COR-L47 (cell line): Measurements from ENCODE around the gene MYL6B.
"Not testable (repeated sequence)": the region's sequence is repeated elsewhere in the genome, so short reads cannot be mapped to it uniquely, and the experiment has no call there.

Experiments used
- DNase-seq: peaks from one replicate; lab custom pipeline; 2025; lab: John Stamatoyannopoulos, UW

The MYL6B gene

DNA sequence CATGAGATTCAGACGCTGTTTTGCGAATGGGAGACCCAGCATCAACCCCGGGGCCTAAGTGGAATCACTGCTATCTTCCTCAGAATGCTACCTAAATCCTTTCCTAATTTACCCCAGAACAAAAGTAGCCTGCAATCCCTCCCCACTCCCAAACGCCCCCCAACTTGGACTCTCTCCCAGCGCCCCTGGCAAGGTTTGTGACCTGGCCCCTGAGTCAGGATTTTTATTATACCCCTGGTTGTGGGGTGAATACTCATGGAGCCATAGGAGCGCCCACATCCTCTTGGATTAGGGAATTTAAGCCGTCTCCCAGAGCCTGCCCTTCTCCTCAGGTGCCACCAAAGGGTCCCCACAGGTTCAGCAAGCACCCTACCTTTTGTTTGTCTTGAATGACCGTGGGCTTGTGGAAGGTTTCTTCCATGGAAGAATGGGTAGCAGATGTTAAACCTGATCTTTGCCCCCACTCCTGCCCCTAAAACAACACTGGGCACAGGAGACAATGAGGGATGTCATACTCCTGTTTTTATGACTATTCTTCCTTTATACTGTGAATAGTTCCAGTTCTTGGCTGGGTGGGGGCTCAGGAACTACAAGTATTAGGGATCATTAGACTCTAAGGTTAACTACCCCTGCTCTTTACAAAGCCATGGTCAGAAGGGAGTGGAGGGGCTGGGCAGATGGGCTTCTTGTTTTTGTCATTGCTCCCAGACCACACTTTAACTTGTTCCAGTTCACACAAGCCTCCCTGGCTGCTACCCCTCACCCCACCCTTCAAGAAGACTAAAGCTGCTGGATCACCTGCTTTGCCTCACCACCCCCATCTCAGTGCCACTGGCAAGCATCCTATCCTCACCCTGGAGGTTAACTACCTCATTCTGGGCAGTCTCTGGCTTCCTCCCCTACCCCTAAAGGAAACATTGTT, 630 bp downstream of the MYL6B start:
- no peak for DNase-seq

DNA sequence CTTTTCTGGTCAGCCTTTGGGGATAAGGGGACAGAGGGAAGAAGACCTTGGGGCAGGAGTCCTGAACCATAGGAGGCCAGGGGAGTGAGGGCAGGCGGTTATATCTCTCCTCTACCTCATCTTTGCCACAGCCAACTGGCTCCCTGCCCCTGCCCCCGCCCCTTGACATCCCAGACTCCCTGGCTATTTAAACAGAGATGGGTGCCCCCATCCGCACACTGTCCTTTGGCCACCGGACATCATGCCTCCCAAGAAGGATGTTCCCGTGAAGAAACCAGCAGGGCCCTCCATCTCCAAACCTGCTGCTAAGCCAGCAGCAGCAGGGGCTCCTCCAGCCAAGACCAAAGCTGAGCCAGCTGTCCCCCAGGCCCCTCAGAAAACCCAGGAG, 1.3 kb downstream of the MYL6B start:
- no peak for DNase-seq

DNA sequence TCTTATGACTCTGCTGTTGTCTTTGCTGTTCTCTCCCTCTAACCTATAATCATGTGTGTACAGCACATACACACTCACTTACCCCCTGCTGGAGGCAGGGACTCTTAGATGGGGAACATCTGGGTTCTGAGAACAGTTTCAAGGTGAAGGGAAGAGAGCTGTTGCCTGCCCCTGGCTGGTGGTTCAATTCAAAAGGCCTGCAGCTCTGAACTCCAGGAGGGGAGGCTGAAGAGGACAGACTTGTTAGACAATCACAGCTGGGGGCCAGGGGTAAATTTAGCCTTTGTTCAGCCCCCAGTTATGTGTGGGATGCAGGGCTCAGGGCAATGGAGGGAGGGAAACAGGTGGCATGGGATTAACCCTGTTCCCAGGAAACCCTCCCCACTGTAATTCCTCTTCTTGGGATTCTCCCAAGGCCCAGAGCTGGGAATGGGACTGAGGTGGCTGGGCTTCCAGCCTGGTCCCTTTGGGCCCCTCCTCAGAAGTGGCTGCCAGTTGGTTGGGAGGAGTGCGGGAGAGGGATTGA, 1.9 kb downstream of the MYL6B start:
- peak; percentile 65 for DNase-seq

DNA sequence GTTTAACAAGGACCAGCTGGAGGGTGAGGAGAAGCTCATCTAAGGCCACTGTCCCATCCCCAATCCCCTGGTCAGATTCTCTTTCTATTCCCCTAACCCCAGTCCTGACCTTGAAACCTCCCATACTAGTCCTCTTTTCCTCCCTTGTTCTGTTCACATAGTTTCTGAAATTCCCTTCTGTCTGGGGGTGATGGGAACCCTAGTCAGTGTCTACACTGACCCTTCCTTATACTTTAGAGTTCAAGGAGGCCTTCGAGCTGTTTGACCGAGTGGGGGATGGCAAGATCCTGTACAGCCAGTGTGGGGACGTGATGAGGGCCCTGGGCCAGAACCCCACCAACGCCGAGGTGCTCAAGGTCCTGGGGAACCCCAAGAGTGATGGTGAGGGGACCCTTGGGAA, 2.4 kb downstream of the MYL6B start:
- no peak for DNase-seq

DNA sequence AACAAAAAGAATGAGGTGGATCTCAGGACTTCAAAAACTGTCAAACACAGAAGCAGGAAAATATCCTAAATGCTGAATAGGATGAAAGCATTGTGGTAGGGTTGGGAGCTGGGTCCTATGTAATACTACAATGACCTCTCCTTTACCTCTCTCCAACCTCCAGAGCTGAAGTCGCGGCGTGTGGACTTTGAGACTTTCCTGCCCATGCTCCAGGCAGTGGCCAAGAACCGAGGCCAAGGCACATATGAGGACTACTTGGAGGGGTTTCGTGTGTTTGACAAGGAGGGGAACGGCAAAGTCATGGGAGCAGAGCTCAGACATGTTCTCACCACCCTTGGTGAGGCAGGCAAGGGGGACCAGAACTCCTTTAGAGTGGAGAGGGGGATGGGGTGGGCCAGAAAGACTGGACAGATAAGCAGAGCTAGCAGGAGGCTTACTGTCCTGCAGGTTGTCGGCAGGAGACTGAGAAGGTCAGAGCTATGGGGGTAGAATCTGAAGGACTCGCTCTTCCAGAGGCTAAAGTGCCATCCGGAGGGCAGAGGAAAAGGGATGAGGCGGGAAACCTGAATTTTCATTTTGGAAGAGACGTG, 3.0 kb downstream of the MYL6B start:
- no peak for DNase-seq

DNA sequence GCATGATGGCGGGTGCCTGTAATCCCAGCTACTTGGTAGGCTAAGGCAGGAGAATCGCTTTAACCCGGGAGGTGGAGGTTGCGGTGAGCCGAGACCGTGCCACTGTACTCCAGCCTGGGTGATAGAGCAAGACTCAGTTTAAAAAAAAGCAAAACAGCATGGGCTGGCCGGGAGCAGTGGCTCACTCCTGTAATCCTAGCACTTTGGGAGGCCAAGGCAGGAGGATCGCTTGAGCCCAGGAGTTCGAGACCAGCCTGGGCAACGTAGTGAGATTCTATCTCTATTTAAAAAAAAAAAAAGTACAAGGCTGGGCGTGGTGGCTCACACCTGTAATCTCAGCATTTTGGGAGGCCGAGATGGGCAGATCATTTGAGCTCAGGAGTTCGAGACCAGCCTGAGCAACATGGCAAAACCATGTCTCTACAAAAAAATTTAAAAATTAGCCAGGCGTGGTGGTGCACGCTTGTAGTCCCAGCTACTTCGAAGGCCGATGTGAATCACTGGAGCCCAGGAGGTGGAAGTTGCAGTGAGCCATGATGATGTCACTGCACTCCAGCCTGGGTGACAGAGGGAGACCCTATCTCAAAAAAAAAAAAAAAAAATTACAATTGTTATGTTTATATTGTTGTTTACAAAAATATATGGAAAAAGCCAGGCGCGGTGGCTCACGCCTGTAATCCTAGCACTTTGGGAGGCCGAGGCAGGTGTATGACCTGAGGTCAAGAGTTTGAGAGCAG, 4.2 kb downstream of the MYL6B start:
- not testable (repeated sequence) for DNase-seq

DNA sequence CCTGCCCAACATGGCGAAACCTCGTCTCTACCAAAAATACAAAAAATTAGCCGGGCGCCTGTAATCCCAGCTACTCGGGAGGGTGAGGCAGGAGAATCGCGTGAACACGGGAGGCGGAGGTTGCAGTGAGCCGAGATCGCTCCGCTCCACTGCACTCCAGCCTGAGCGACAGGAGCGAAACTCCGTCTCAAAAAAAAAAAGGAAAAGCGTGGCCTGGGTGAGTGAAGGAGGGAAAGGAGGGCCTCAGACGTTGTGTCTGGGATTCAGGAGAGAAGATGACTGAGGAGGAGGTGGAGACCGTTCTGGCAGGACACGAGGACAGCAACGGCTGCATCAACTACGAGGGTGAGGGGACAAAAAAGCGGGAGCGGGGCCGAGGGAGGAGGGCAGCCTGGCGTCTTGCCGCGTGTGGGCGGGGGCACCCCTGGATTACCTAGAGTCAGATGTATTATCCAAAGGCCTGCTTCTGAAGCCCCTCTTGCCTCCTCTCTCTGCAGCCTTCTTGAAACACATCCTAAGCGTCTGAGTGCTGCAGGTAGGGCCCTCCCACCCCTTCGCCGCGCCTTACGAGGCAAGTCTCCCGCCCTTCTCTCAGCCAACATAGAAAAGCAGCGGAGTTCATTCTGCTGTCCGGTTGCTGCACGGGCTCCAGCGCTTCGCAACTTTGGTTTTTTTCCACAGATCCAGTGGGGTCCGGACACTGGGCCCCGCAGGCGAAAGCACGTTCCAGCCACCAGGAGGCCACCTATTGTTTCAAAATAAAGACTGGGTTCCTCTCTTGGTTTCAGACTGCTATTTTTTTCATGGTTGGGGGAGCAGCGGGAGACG, 5.0 kb downstream of the MYL6B start:
- DNase-seq = peak; percentile 88

DNA sequence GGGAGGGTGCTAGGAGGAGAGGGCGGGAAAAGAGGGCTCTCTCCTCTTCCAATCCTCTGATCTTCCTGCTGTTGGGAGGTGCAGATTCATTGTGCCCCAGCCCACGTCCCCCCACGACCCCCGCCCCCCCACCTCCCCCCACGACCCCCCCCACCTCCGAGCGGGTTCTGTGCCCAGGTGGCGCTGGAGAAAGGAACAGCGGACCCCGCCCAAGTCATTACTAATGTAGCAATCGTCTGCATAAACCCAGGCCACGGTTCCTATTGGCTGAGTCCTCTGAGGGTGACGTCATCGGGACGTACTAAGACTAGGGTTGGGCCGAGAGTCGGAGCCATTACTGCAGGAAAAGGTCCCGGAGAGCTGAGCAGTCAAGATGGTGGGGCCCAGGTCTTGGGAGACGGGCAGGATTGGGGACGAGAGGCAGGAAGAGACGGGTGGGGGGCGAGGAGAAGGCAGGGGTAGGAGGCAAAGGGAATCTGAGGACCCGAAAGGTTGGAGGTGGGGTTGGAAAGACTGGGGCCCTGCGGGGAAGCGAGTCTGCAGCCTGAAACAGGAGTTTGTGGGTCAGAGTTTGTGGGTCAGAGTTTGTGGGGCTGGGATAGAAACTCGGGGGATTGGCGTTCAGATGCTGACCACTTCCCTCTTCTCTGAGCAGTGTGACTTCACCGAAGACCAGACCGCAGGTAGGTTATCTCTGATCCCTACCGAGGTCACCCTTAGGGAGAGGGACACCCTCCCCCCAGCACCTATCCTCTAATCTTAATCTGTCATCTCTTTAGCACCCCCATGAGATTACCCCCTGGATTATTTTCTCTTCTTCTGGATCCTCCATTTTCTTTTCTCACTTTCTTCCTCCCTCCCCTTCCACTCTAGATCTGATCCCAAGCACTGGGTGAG, 5.9 kb downstream of the MYL6B start, which contains the start of gene MYL6:
Gene MYL6 (plus strand): TSS at position 331 of the 897 bp plus-strand sequence. CDS start 43 bp downstream, at position 374.
- DNase-seq = peak; percentile 99

DNA sequence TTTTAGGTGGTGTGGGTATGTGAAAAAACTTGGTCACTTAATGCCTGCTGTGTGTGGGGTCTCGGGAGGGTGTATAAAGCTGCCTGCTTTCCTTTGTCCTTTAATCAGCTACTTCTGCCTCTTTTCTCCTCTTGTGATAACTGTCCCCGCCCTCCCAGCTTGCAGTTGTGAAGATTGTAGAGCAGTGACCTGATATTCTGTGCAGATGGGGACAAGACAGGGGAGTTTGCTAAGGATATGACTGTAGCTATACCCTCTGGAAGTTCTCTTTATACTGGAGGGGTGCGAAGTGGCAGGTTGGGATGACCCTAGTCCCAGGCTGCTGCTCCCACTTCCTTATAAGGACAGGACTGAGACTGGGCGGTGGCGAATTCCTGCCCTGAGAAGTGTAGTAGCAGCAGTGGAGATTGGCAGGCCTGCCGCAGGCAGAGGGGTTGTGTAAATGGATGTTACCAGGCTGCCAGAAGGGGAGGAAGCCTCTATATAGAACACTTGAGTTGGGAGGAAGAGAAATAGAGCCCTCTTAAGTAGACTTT, 6.6 kb downstream of the MYL6B start:
- no peak for DNase-seq

DNA sequence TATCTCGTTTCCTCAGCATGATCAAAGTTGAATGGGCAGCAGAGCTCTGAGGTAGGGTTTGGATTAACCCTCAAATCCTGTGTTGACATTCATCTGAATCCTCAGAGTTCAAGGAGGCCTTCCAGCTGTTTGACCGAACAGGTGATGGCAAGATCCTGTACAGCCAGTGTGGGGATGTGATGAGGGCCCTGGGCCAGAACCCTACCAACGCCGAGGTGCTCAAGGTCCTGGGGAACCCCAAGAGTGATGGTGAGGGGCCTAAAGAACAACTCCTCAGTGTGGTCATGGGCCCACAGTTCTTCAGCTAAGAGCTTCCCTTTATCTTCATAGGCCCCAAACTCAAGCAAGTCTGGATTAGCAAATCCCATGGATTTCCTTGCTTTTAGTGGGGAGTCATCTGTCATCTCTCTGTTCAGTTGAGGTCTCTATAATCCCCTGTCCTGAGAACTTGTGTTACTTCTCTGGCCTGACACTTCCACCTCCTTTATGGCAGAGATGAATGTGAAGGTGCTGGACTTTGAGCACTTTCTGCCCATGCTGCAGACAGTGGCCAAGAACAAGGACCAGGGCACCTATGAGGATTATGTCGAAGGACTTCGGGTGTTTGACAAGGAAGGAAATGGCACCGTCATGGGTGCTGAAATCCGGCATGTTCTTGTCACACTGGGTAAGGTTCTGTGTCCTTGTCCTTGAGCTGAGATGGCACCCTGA, 7.2 kb downstream of the MYL6B start:
- no peak for DNase-seq

DNA sequence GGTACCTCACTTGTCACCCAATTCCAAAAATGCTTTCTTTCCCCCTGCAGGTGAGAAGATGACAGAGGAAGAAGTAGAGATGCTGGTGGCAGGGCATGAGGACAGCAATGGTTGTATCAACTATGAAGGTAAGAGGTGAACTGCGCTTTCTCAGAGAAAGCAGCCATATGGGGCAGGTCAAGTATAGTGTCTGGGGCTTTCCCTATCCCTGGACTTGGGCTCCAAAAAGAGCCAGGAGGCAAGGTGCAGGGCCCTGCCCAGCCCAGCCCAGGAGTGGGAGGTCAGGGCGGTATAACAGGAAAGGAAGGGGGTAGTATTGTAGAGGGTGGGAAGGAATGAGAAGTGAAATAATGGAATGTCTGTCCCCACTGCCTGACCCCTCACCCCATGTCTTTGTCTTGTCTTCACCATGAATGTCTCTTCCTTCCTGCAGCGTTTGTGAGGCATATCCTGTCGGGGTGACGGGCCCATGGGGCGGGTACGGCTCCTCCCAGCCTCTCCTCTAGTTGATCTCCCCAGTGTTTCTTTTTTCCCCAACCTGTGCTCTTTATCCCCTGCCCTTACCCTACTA, 7.9 kb downstream of the MYL6B start:
- no peak for DNase-seq

DNA sequence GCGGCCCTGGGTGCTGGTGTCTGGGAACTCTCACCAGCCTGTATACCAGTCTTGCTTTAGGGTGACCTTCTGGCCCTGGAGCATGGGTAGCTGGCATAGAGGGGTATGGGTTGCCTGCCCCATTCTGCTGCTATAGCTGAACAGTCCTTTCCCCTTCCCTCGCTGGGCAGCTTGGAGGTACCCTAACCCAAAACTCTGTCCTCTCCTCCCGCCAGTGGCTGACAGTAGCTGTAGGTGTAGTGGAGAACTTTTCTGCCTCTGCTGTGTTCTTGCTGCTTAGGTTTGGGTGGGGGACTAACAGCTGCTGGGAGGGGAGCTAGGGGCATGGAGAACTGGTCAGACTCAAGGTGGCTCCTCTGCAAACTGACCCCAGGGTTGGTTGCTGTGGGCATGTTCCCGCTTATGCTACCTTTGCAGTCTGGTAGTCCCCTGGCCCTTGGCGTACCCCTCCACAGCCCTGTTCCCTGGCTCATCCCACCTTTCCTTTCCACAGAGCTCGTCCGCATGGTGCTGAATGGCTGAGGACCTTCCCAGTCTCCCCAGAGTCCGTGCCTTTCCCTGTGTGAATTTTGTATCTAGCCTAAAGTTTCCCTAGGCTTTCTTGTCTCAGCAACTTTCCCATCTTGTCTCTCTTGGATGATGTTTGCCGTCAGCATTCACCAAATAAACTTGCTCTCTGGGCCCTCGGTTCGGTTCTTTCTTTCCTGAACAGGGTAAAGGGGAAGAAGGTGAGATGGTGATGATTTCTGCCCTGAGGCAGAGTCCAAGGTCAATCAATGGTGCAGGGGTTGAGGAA, 8.7 kb downstream of the MYL6B start:
- DNase-seq = no peak

DNA sequence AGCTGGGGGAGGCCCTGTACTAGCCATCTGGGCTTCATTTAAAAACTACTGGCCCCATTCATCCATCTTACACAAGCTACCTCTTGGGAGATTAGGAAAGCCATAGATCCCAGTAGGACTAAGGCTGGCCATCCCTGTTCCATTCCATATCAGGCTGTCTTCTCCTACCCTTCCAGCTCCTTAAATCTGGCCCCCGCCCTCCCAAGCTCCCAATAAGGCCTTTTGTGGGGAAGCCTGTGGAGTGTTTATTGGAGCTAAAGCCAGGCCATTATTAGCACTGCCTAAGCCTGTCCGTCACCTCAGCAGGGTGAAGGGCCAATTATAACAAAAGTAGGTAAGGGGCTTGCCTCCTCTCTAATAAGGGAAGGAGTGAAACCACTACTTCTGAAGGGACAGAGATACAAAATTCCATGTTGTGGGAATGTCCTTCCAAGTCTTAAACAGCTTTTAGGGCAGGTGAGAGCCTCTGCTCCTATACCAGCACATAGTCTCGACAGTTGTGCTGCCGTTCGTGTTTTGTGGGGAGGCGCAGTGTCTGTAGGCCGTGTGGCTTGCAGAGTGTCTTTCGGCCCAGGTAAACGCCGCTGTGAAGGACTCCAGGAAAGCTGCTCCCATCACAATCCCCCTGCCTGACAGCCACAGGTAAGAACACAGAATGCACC, 9.4 kb downstream of the MYL6B start:
- no peak for DNase-seq

DNA sequence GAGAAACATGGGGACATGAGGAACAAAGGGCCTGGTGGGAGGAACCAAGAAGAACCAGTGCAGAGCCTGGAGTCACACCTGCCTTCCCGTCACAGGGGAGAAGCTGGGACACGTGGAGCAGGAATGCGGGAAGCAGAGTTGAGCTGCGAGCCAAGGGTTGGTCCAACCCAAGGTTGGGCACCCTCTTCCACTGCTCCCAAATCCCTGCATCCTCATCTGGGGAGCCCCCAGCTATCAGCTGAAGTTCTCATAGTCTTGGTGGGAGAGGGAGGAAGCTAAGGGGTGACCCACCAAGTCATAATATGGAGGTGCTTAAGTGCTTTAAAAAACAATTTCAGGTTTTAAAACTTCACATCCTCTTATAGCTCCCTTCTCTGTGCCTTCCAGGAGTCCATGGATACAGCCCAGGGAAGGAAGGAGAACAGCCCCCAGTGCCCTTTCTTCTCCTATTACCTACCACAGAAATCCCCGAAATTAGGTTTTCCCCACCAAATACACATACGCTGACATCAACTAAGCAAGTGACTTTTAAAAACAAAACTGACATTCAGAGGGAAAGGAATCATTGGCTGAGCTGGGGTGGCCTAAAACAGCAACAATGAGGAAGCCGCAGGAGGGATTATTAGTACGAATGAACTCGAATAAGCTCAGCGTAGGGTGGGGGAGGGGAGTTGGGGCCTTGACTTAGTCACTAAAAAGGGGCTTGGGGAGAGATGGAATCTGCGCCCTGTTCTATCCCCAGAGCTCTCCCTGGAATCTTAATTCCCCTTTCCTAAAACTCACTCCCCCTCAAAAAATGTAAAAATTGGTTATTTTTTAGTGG, 10.3 kb downstream of the MYL6B start:
- no peak for DNase-seq

DNA sequence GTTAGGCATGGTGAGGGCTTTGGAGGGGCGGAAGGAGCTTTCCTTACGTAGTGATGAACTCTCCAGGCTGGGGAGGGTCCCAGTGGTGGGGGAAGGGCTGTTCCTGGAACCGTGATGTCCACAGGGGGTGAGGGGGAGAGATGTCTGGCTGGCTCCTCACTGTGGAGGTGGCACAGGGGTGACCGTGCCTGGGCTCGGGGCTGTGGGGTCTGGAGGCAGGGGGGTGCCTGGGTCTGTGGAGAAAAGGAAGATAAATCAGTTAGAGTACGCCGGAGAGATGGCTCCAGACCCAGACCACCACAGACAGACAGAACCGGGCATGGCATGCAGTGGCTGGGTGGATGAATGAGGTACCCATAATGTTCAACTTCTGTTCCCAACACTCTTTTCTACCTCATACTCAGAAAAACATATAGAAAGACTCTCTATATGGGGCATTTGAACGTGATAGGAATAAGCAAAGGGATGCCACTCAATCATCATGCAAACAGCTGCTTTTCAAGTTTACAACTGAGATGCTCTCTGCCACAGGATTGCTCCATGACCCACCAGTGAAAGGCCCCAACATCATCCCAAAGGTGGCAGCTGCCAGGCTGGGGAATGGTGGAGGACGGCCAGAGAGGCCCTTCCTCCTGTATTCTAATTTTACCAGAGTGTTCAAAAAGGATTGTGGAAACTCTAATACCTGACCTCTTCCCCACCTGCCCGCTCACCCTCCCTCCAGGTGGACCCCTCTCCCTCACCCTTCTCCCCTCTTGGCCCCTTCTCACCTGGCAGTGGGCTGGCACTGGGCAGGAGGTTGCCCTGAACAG, 11.4 kb downstream of the MYL6B start:
- no peak for DNase-seq

DNA sequence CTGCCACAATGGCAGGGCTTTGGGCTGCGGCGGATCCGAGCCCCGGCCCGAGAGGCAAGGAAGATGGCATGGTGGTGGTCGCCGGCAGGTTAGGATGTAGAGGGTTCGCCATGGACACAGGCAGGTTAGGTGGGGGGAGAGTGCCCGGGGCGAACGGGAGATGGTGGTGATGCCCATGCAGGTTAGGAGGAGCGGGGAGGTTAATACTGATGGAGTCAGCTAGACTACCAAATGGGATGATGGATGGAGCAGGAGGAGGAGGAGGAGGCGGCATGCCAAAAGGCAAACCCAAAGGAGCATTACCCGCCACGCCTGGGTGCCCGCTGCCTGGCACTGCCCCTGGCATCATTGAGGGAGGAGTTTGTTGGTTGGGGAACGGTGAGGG, 11.9 kb downstream of the MYL6B start:
- DNase-seq = no peak
